Parathyroid adenoma (tissue), 2 donors: ENCODE measurements around the gene NXNL1.

ENCODE experiments used
- H2AFZ ChIP-seq: fragments of 300-600 bp; sonication (generic); one replicate; pipeline ENCODE4 v1.7.0; 2017; ENCODE audit warnings: antibody characterized with exemption, mild to moderate bottlenecking
- H3K27ac ChIP-seq: fragments of 300-600 bp; sonication (generic); one replicate; pipeline ENCODE4 v1.7.0; 2017
- H3K27me3 ChIP-seq: fragments of 300-600 bp; sonication (generic); one replicate; pipeline ENCODE4 v1.7.0; 2017; ENCODE audit warnings: low read length; ENCODE audit not compliant: control insufficient read depth, insufficient read depth
- H3K36me3 ChIP-seq: fragments of 300-600 bp; sonication (generic); one replicate; pipeline ENCODE4 v1.7.0; 2017; ENCODE audit warnings: low read length; ENCODE audit not compliant: control insufficient read depth, insufficient read depth
- H3K4me1 ChIP-seq: fragments of 300-600 bp; sonication (generic); one replicate; pipeline ENCODE4 v1.7.0; 2017; ENCODE audit warnings: control low read depth
- H3K4me2 ChIP-seq: fragments of 300-600 bp; sonication (generic); one replicate; pipeline ENCODE4 v1.7.0; 2017; ENCODE audit warnings: low read length
- H3K4me3 ChIP-seq: fragments of 300-600 bp; sonication (generic); one replicate; pipeline ENCODE4 v1.7.0; 2017; ENCODE audit warnings: low read depth, low read length
- H3K79me2 ChIP-seq: fragments of 300-600 bp; sonication (generic); one replicate; pipeline ENCODE4 v1.7.0; 2017; ENCODE audit warnings: control low read depth
- H3K9ac ChIP-seq: fragments of 300-600 bp; sonication (generic); one replicate; pipeline ENCODE4 v1.7.0; 2017; ENCODE audit warnings: mild to moderate bottlenecking
- H3K9me3 ChIP-seq: fragments of 300-600 bp; sonication (generic); one replicate; pipeline ENCODE4 v1.7.0; 2017; ENCODE audit warnings: low read length; ENCODE audit not compliant: control insufficient read depth
- CTCF ChIP-seq: fragments of 300-600 bp; sonication (generic); IDR thresholded peaks from one replicate; pipeline ENCODE4 v1.7.0; 2017; ENCODE audit warnings: antibody characterized with exemption, mild to moderate bottlenecking
- donor health status: primary hyperparathyroidism.

Gene NXNL1

GRCh38 chr19:17491287-17491686 is 30.6 kb upstream of the NXNL1 start:
- Histone ChIP-seq H3K9me3 (no peaks in the 10 kb centered on the region), H3K9ac (no peak overlapping the region), H3K27me3 (no peaks in the 10 kb centered on the region), H3K27ac (no peak overlapping the region), H2AFZ (no peak overlapping the region), H3K4me2 (no peak overlapping the region), H3K4me1 (no peaks in the 10 kb centered on the region), H3K4me3 (no peak overlapping the region), H3K79me2 (peaks cover 5% of the 10 kb centered on the region), H3K36me3 (no peaks in the 10 kb centered on the region)
- no peak for TF ChIP-seq CTCF

GRCh38 chr19:17490411-17490810 is 29.7 kb upstream of the NXNL1 start:
- Histone ChIP-seq H3K9ac (no peak overlapping the region), H3K4me3 (no peak overlapping the region), H3K36me3 (no peaks in the 10 kb centered on the region), H3K4me2 (no peak overlapping the region), H3K27me3 (no peaks in the 10 kb centered on the region), H2AFZ (no peak overlapping the region), H3K27ac (no peak overlapping the region), H3K4me1 (no peaks in the 10 kb centered on the region), H3K79me2 (peaks cover 3% of the 10 kb centered on the region), H3K9me3 (no peaks in the 10 kb centered on the region)
- no peak for TF ChIP-seq CTCF

GRCh38 chr19:17489392-17490030 is 28.8 kb upstream of the NXNL1 start:
- no peak overlapping the region for H2AFZ ChIP-seq
- H3K27ac ChIP-seq = no peak overlapping the region
- TF ChIP-seq CTCF = no peak
- H3K4me3 ChIP-seq = no peak overlapping the region
- H3K36me3 ChIP-seq = no peaks in the 10 kb centered on the region
- no peaks in the 10 kb centered on the region for H3K27me3 ChIP-seq
- H3K4me1 ChIP-seq = no peaks in the 10 kb centered on the region
- H3K9ac ChIP-seq = no peak overlapping the region
- H3K4me2 ChIP-seq = no peak overlapping the region
- H3K9me3 ChIP-seq = no peaks in the 10 kb centered on the region
- peaks cover 2% of the 10 kb centered on the region for H3K79me2 ChIP-seq

- Histone ChIP-seq H3K9ac (no peak overlapping the region), H3K4me3 (no peak overlapping the region), H3K27ac (no peak overlapping the region)
Measured at GRCh38 chr19:17488593-17489391, 28.1 kb upstream of the NXNL1 start.

More at GRCh38 chr19:17488593-17489391, 28.1 kb upstream of the NXNL1 start:
- Histone ChIP-seq H3K27me3 (no peaks in the 10 kb centered on the region), H3K9me3 (no peaks in the 10 kb centered on the region), H3K36me3 (no peaks in the 10 kb centered on the region), H3K4me2 (no peak overlapping the region), H2AFZ (no peak overlapping the region), H3K4me1 (no peaks in the 10 kb centered on the region), H3K79me2 (peaks cover 6% of the 10 kb centered on the region)
- no peak for TF ChIP-seq CTCF
